Head of caudate nucleus (tissue), 42 donors: Measurements from ENCODE around the gene TNXB.
A peak's percentile ranks its signal among the peaks of the same experiment; 100 is the strongest.

Source experiments
- DNase-seq, 42 donors: peaks; one replicate each; pipeline versions ENCODE4 v3.0.0 to v3.0.0-alpha.2; 2020 to 2021; ENCODE audit warnings: mixed read lengths in 7 of 42
- intact Hi-C: fragments of 100-400 bp; cut with DNase I; formaldehyde crosslinking; loops from one replicate; pipeline ENCODE4 v1.15.0; 2022

The TNXB gene

DNA sequence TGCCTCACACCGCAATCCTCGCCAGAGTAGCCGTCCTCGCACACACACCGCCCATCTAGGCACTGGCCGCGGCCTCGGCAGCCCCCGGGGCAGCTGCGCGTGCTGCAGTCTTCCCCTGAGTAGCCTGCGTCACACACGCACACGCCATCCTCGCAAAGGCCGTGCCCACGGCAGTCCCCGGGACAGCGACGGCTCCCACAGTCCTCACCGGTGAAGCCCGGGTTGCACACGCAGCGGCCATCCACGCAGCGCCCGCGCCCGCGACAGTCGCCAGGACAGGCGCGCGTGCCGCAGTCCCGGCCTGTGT, 13.1 kb downstream of the TNXB start:
- no peak for DNase-seq
- intact Hi-C loops, result no loop called here

DNA sequence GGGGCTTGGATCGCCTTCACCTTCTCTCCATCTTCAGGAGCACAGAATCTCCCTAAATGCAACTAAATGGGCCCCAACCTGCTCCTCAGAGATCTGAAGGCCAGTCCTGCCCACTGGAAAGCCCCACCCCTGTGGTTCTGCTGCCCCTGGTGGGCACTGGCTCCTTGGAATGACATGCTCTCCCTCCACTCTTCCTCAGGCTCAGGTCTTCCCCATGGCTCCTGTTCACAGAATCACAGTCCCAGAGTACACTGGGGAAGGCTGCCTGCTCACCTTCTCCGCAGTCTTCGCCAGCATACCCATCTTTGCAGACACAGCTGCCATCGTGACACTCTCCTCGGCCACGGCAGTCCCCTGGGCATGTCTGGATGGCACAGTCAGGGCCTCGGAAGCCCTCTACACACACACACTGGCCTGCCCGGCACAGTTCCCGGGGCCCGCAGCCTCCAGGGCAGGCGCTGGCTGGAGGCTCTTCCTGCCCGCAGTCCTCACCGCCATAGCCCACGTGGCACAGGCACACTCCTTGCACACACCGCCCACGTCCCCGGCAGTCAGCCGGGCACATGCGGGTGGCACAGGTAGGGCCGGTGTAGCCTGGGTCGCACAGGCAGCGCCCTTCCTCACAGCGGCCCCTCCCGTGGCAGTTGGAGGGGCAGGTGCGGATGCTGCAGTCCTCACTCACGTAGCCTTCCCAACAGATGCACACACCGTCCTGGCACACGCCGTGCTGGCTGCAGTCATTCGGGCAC, 13.6 kb downstream of the TNXB start:
- intact Hi-C loops, result no loop called here
- no peak for DNase-seq

DNA sequence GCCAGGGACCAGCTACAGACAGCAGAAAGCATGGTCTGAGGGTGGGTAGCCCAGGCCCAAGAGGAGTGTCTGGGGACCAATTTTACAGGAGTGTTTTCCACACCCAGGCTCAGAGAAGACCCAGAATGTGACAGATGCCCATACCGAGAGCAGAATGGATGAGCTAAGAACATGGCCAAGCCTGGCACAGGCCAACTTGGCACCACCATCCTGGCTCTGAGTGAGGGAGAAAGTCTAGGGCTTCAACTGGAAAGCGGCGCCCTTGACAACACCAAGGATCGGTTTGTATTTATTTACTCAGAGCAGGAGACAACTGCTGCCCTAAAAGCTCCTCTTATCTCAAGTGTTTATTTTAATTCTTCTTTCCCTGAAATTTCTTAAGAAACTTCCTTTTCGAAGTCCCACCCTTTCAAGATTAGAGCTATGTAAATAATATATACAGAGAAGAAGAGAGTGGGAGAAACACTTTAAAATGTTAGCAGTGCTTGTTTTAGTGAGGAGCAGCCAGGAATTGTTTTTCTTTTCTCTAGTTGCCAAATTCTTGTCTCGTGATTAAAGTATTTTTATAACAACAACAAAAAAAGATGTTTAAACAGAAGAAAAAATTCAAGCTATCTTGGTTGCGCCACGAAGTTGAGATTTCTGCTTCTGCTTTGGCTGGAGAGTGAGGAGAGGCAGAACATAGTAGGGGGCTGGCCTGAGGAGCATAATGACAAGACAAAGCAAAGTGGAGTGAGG, 16.2 kb downstream of the TNXB start:
- DNase-seq, result peak in 22 of 42 donors; percentile 16 to 61 (median 36)
- intact Hi-C loops, result no loop called here

DNA sequence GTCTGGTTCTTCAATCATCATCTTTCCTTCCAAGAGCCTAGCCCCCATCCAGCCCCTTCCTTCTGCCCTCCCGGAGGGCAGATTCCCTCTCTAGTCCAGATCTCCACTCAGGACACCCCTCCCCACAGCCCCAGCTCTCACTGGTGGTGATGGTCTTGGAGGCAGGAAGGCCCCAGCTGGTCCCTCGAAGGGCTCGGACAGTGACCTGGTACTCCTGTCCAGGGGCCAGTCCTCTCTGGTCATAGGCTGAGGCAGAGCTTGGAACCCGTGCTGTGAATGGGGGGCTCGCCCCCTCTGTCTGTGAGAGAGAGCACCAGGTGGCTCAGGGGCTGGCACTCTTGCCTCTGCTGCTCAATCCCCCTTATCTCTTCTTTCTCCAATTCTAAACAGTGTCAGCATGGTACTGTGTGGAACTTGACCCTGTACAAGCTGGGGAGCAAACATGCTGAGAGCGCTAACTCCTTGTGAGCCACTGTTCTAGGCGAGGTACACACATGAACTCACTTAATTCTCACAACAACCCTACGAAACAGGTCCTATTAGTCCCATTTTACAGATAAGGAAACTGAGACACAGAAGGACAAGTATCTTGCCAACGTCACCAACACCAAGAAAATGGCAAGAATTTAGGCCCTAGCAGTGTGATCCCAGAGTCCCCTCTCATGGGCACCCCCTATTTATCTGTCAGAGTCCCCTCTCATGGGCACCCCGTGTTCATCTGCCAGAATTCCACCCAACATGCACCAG, 19.9 kb downstream of the TNXB start:
- no peak for DNase-seq
- intact Hi-C loops, result no loop called here

DNA sequence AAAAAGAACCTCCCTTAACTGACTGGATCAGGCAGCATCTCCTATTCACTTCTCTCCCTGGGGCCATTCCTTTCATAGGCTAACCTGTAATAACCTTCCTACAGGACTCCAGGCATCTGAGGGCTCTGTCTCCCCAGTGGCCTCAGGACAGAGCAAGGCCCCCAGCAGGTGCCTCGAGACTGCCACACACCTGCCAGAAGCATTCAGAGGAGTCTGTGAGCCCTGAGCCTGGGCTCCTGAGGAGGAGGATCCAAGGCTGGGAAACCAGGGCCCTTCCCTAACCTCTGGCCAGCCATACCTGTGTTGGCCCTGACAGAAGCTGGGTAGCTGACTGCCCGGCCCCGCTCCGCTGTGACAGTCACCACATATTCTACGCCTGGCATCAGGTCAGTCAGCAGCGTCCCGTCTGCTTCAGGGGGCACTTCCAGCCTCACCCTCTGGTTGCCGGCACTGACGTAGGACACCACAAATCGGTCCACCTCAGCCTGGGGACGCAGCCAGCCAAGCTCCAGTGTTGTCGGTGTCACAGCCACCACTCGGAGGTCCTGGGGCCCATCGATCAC, 20.6 kb downstream of the TNXB start:
- intact Hi-C loops, result no loop called here
- no peak for DNase-seq

DNA sequence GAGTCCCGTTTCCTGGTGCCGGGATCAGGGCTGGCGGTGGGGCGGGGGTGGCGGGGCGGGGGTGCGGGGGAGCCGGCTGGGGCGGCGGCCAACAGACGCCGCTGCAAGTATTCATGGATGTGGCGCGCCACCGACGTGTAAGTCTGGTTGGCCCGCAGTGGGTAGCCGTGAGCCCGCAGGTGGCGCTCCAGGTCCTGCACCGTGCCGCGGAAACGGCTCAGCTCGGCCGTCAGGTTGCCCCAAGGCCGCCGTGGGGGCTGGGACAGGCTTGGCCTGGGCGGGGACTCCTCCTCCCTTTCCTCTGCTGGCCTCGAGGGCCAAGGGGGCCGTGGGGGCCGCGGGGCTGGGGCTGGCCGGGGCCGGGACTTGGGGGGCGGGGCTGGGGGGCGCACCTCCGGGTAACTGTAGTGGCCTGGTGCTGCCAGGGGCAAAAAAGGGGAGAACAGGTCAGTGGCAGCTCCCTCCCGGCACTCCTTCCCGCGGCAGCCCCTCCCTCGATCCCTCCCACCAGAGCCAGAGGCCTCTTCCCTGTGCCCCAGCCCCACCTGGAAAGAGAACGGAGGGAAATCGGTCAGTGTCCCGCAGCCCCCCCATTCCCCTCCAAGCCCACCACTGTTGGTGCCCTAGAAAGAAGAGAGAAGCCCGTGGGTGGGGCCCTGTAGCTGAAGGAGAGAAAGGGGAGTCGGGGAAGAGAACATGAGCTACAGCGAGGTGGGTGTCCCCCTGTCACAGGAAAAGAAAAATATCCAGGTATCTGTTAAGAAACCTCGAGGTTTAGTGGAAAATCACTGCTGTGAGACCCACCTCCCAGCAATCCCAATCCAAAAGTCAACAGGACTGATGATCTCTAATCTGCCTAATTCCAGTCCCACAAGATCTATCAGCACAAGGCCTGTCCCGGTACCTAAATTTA, 21.3 kb downstream of the TNXB start:
- DNase-seq, result peak in 41 of 42 donors; percentile 15 to 75 (median 47)
- intact Hi-C loops, result no loop called here

DNA sequence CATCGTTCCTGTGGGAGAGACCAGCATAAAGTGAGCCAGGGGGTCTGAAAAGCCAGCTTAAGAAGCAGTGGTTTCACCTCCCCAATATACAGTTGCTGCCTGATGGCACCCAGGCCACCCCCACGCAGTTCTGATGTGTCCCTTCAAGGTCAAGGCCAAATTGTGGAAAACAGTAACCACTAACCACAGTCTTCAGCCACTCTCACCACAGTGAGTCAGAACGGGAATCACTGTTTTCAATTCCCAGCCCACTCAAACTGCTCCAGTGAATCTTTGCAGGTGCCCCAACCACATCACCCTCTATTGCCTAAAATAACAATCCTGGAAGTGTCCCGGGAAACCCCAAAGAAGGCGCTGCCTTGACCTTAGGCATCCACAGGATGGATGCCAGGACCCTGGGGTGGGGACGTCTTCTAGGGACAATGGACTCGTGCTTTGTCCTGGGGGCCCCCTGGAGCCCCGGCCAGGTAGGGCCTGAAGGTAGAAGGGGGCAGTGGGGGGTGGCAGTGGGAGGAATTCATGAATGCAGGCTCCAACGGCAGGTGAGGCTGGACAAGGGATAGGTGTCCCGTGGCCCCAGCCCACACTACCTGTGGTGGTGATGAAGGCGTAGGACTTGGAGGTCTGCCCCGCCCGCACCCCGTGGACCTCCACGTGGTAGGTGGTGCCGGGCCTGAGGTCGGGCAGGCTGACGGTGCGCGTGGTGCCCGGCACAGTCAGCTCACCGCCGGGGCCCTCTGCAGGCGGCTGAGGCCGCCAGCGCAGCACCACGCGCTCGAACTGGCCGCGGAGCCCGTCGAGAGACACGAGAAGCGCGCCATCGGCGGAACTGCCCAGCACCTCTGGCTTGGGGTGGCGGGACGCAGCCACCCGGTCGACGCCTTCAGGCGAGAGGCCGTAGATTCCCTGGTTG, 22.2 kb downstream of the TNXB start:
- intact Hi-C loops, result no loop called here
- peak in 1 of 42 donors; percentile 34 for DNase-seq

DNA sequence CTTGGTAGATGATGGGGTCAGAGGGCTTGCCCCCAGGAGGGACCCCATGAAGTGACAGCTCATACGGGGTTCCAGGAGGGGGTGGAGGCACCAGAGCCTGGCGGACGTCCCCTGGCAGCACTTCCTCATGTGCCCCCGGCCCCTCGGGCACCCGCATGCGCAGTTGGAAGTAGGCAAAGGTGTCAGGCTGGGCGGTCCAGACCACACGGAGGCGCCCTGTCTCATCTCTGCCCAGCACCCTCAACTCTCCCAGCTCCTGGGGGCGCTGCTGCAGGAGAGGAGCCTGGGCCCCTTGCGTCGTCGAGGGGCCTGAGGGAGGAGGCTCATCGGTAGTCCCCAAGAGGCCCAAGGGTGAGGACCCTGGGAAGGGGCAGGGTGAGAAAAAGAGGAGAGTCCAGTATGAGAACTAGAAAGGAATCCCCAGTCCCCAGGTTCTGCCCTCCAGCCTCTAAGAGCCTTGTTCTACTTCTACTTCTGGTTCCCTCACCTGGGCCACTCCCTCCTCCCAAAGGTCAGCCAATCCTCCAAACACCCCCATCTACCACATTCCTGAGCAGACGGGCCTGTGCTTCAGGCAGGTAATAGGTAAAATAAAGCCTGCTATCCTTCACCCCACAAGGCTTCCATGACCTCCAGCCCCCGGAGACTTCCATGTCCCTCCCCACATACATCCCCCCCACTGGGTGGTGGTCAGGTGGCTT, 23.2 kb downstream of the TNXB start:
- intact Hi-C loops, result no loop called here
- DNase-seq, result no peak

DNA sequence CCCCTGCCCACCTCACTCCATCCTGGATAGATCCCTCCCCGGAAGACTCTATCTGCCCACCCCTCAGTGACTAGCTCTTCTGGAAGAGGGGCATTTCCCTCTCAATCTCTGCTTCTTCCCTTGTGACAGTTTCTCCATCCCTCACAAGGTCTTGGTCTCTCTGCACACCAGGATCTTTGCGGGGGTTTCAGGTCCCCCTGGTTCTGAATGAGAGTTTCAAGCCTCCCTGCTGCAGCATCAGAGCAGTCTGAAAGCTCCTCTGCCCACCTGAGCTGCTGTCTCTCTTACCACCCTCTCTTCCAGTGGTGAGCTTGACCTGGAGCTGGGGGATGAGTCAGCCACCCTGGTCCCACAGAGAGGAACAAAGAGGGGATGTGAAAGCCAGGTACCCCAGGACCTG, 24.4 kb downstream of the TNXB start:
- no peak for DNase-seq
- intact Hi-C loops, result no loop called here

DNA sequence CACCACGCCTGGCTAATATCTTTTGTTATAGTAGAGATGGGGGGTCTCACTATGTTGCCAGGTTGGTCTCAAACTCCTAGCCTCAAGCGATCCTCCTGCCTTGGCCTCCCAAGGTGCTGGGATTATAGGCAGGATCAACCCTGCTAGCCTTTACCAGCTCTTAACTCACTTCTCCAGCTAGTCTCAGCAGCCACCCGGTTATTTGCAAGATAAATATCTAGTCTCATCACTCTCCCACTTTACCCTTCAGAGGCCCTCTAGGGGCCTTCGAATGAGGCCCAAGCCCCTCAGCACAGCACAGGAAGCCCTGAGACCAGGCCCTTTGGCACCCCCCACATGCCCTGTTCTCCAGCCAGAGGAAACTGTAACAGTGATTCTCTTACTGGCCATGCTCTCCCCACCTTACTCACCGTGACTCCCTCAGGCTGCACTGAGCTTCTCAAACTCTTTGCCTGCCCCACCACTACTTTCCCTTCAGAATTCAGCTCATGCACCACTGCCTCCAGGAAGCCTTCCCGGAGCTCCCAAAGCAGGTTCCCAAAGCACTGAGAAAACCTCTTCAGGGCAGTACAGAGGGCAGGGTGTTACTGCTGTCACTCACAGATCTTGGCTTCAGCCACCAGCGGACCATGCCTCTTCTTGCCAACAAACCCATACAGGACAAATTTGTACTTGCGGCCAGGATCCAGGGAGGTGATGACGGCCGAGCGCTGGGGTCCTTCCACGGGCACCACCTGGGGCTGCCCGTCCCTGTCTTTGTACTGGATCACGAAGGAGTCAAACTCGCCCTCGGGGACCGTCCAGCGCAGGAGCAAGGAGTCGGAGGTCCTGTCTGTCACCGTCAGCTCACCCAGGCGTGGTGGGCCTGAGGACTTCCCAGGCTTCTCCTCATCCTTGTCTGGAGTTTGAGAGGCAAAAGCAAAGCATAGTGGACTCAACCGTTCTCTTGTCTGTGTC, 25.0 kb downstream of the TNXB start:
- no peak for DNase-seq

DNA sequence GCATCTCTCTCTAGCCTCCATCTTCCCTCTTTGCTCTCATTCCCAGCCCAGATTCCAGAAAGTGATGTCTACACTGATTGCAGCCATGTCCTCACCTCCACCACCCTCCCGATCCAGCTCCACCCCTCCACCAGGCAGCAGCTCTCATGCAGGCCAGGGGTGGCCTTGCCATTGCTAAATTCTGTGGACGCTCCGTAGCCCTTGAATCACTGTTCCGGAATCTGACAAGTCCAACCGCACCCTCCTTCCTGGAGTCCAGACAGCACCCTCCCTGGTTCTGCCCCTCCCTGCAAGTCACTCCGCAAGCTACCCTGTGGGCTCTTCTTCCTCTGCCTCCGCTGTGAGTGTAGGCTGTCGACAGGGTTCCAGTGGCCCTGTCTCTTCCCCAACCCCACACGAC, 26.2 kb downstream of the TNXB start:
- DNase-seq, result no peak
- intact Hi-C loops, result no loop called here

More for the DNA sequence above, 25.0 kb downstream of the TNXB start:
- intact Hi-C loops, result no loop called here

DNA sequence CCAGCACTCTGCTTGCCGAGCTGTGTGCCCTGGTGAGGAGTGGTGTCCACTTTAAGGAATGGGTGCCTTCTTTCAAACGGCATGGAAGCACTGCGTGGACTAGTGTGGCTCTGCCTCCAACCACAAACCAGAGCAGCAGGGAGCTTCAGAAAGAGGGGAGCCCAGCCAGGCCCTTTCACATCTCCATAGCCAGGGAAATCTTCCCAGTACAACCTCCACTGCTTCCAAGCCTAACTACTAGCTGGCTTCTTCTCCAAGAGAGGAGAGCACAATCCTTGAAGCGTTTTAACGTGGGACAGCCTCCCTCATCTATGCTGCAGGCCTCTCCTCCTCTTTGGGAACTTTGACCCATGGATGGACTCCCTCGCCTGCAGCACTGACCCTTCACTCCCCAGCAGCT, 26.7 kb downstream of the TNXB start:
- DNase-seq, result no peak
- intact Hi-C loops, result no loop called here

DNA sequence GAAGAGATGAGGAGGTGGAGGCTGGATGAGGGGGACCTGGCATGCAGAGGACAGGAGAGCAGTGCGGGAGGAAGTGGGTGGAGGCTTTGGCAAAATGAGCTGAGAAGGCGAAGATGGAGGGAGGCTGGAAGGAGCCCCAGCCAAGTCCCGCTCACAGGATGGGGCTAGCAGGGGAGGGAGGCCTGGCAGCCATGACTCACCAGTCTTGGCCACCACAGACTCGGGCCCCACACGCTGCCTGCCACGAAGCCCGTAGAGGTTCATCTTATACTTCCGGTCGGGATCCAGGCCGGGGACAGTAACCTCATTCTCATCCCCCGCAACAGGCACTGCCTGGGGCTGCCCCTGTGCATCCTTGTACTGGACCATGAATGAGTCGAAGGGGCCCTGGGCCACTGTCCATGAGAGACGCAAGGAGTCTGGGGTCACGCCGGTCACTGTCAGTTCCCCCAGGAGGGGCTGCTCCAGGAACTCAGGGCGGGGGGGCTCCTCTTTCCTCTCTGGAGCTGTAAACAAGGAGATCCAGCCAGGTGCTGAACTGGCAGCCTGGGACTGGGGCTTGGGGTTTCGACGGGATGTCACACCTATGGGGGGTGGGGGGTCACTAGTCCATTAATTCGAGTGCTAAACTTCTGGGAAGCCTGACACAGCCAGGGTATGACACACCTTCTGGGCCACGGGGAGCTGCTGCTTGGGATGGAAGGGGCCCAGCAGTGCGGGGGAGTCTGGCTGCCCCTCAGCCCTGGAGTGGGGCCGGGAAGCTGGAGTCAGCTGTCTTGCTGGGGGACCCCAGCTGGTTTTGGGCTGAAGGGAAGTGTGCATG, 27.8 kb downstream of the TNXB start:
- intact Hi-C loops, result no loop called here
- peak in 1 of 42 donors; percentile 52 for DNase-seq

DNA sequence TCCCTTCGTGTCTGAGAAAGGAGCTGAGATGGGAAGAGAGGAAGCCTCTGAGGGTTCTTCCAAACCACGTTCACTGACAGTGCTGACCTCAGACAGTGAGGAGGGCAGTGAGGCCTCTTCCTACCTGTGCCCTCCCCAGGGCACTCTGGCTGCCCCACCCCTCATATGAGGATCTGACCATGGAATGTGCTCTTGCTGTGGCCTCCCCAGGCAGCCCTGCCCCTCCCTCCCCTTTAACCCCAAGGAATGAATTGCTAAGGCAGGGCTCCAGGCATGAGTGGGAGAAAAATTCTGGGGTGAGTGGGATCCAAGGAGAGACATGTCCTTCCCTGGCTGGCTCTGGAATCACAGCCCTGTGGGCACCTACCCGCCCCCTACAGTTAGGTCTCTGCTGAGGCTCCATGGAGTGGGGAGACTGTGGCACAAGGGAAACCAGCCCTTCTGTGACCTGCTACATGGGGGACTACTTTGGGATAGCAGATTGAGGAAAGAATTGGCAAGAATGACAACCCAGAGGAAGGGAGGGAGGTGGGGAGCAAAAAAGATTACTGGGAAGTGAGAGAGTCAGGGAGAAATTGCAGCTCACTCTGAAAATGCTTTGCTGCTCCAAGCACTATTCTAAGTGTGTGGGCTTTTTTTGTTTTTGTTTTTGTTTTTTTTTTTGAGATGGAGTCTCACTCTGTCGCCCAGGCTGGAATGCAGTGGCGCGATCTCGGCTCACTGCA, 29.4 kb downstream of the TNXB start:
- intact Hi-C loops, result no loop called here
- no peak for DNase-seq
